EL (cell line): ENCODE measurements around the gene RPRD2.
A peak's percentile ranks its signal among the peaks of the same experiment; 100 is the strongest.

Experiments
- DNase-seq: peaks from one replicate; pipeline ENCODE4 v3.0.0-alpha.2; 2016

Gene RPRD2

GRCh38 chr1:150473659-150474058 is 109.7 kb downstream of the RPRD2 start:
- no peak for DNase-seq

- DNase-seq: no peak
Measured at GRCh38 chr1:150474869-150475268, 110.9 kb downstream of the RPRD2 start.

- DNase-seq: no peak
Measured at GRCh38 chr1:150476754-150477153, 112.8 kb downstream of the RPRD2 start.

- peak; percentile 13 for DNase-seq
Measured at GRCh38 chr1:150477320-150477719, 113.4 kb downstream of the RPRD2 start.

- DNase-seq: peak; percentile 79
Measured at GRCh38 chr1:150477733-150478132, 113.8 kb downstream of the RPRD2 start.

GRCh38 chr1:150479370-150479769 is 115.4 kb downstream of the RPRD2 start:
- no peak for DNase-seq

- DNase-seq: no peak
Measured at GRCh38 chr1:150479927-150480352, 116.0 kb downstream of the RPRD2 start.

- DNase-seq: peak; percentile 55
Measured at GRCh38 chr1:150484431-150484830, 120.5 kb downstream of the RPRD2 start.

- DNase-seq: peak; percentile 49
Measured at GRCh38 chr1:150484861-150485260, 120.9 kb downstream of the RPRD2 start.

GRCh38 chr1:150486966-150487762 is 123.2 kb downstream of the RPRD2 start, which contains the start of gene TARS2:
TARS2 (plus strand) TSS chr1:150487419; CDS start chr1:150487451, 32 bp downstream.
- peak; percentile 99 for DNase-seq

- DNase-seq: no peak
Measured at GRCh38 chr1:150487763-150488115, 123.8 kb downstream of the RPRD2 start.

GRCh38 chr1:150493175-150493574 is 129.2 kb downstream of the RPRD2 start:
- DNase-seq: no peak

GRCh38 chr1:150498342-150498741 is 134.4 kb downstream of the RPRD2 start:
- no peak for DNase-seq

GRCh38 chr1:150505431-150505830 is 141.5 kb downstream of the RPRD2 start:
- DNase-seq: no peak

GRCh38 chr1:150507912-150508864 is 144.2 kb downstream of the RPRD2 start, which contains the start of gene ECM1:
ECM1 (plus strand) TSS chr1:150508109; CDS start chr1:150508210, 101 bp downstream.
- DNase-seq: peak; percentile 91

GRCh38 chr1:150508982-150509381 is 145.0 kb downstream of the RPRD2 start:
- DNase-seq: no peak

- no peak for DNase-seq
Measured at GRCh38 chr1:150511551-150511950, 147.6 kb downstream of the RPRD2 start.

- no peak for DNase-seq
Measured at GRCh38 chr1:150511985-150512660, 148.2 kb downstream of the RPRD2 start.

GRCh38 chr1:150512846-150513245 is 148.9 kb downstream of the RPRD2 start:
- DNase-seq: no peak

- DNase-seq: no peak
Measured at GRCh38 chr1:150513351-150513791, 149.4 kb downstream of the RPRD2 start.

GRCh38 chr1:150514260-150514659 is 150.3 kb downstream of the RPRD2 start:
- no peak for DNase-seq

GRCh38 chr1:150514913-150515327 is 151.0 kb downstream of the RPRD2 start:
- DNase-seq: no peak
